Measurements from ENCODE around the gene ADAP1.

The ADAP1 gene

GRCh38 chr7:932651-932975 lies 21.9 kb downstream of the ADAP1 start:
- H3K4me3 ChIP-seq (ENCODE audit: control insufficient read depth, low read depth, low read length), result no peak overlapping the region
- DNase-seq (ENCODE audit: low read depth), result no peak
- no peak for TF ChIP-seq CTCF (conservative IDR thresholded peaks at IDR 0.05; ENCODE audit: control insufficient read depth, insufficient read depth, low read depth, low read length)

GRCh38 chr7:931871-932650 lies 22.4 kb downstream of the ADAP1 start:
- no peak overlapping the region for H3K4me3 ChIP-seq (ENCODE audit: control insufficient read depth, low read depth, low read length)
- TF ChIP-seq CTCF (conservative IDR thresholded peaks at IDR 0.05; ENCODE audit: control insufficient read depth, insufficient read depth, low read depth, low read length), result no peak
- no peak for DNase-seq (ENCODE audit: low read depth)

GRCh38 chr7:930975-931758 lies 23.3 kb downstream of the ADAP1 start:
- DNase-seq (ENCODE audit: low read depth), result no peak
- no peak for TF ChIP-seq CTCF (conservative IDR thresholded peaks at IDR 0.05; ENCODE audit: control insufficient read depth, insufficient read depth, low read depth, low read length)
- no peak overlapping the region for H3K4me3 ChIP-seq (ENCODE audit: control insufficient read depth, low read depth, low read length)

GRCh38 chr7:929311-929711 lies 25.2 kb downstream of the ADAP1 start:
- peak; percentile 33 for DNase-seq (ENCODE audit: low read depth)
- no peak overlapping the region for H3K4me3 ChIP-seq (ENCODE audit: control insufficient read depth, low read depth, low read length)
- no peak for TF ChIP-seq CTCF (conservative IDR thresholded peaks at IDR 0.05; ENCODE audit: control insufficient read depth, insufficient read depth, low read depth, low read length)

GRCh38 chr7:927031-927671 lies 27.3 kb downstream of the ADAP1 start:
- no peak overlapping the region for H3K4me3 ChIP-seq (ENCODE audit: control insufficient read depth, low read depth, low read length)
- no peak for DNase-seq (ENCODE audit: low read depth)
- TF ChIP-seq CTCF (conservative IDR thresholded peaks at IDR 0.05; ENCODE audit: control insufficient read depth, insufficient read depth, low read depth, low read length), result no peak

GRCh38 chr7:926061-927030 lies 28.1 kb downstream of the ADAP1 start:
- TF ChIP-seq CTCF (conservative IDR thresholded peaks at IDR 0.05; ENCODE audit: control insufficient read depth, insufficient read depth, low read depth, low read length), result no peak
- H3K4me3 ChIP-seq (ENCODE audit: control insufficient read depth, low read depth, low read length), result no peak overlapping the region
- no peak for DNase-seq (ENCODE audit: low read depth)

Measured in fibroblast of mammary gland (primary cell).